HG03354 (cell line): ENCODE data around the gene ETF1.
"Not testable (repeated sequence)": the region's sequence is repeated elsewhere in the genome, so short reads cannot be mapped to it uniquely, and the experiment has no call there.

Source experiments
- ATAC-seq: cut with Tn5 transposase; IDR thresholded peaks from one replicate; pipeline ENCODE4 v1.9.1; 2021; ENCODE audit warnings: mild to moderate bottlenecking; ENCODE audit not compliant: unreplicated experiment, poor library complexity, severe bottlenecking

The ETF1 gene

DNA sequence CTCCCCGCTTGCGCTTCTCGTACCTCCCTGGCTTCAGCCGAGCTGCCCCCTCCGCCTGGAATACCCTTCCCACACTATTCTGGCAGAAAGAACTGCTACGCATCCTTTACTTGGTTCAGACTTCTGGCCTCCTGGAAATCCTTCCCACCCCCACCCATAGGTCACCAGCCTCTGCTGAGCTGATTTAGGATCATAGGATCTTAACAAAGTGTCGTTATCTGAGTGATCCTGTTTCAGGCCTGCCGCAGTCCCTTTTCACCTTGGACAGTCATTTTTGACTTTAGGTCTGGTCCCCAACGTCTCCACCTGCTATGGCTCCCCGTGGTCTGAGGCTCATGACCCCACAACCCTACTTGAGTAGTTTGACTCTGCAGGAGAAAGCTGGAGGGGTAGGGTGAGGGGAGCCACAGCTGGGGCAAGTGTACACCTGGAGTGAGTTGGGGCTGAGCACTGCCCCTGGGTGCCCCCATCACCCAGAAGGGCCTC lies 50.4 kb downstream of the ETF1 start:
- no peak for ATAC-seq

DNA sequence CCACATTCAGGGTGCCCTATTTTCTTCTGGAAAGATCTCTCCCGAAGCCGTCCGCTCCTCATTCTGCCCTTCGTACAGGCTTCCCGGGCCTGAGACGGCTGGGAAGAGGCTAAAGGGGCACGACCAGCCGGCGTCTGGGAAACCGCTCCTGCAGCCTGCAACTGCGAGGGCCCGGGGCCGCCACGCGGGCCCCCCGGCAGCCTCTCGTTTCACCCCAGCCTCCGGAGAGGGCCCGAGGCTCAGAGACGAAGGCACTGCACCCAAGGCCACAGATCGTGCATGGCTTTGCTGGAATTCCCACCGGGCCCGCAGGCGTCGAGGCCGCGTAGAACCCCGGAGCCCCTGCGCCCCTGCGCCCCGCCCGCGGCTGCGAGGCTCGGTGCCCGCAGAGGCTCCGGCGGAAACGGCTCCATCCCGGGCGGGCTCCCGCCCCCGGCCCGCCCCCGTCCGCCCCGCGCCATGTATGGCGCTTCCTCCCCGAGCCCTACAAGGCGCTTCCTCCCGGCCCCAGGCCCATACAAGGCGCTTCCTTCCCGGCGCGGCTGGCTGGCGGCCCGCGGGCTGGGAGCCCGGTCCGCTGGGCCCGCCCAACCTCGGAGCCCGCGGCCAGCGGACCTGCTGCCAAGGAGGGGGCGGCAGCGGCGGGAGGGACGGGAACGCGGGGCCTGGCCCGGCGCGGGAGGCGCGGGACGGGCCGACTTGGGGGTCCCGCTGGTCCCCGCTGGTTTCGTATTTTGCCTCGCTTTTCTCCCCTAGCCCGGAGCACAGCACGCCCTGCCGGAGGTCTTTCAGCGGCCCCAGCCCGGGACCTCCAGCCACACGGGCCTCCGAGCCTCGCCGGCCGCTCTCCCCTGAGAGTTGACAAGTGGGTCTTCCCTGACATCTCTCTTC lies 51.1 kb downstream of the ETF1 start:
- peak; percentile 100 for ATAC-seq

DNA sequence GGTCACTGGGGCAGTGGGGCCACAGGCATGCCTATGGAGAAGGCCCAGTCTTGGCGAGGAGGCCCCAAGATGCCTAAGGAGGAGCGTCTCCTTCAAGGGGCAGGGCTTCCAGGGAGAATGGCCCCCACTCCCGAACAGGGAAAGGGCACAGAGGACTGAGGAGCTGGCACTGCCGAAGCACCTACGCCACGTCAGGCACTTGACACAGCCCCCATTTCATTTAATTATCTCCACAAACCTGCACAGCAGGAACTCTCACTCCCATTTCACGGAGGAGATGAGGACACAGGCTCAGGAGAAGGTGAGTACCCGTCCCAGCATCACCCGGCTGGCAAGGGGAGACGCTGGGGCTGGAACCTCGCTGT lies 51.8 kb downstream of the ETF1 start:
- no peak for ATAC-seq

DNA sequence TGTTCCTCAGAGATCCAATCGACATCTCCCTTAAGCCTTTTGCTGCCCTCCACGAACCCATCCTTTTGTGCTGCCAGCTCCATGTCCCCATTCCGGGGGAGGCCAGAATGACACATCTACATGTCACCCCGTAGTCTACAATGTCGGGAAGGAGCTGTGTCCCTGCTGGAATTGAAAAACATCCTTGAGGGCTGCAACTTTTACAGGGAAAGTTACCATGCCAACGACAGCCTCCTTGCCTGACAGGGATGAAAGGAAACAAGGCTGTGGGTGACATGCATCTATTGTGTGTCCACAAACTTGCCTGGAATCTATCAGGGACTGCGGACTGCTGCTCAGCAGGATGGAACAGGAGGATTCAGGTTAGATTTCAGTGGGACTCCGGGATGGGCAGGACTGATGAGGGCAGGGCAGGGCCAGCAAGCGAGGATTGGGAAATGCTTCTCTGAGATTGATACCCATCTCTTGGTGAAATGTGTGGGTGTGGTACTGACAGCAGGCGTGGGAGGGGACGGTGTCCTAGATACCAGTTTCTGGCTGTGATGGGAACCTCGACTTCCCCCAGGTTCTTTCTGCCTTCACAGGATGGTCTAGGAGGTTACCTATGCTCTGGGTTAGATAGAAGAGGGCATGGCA lies 52.3 kb downstream of the ETF1 start:
- no peak for ATAC-seq

DNA sequence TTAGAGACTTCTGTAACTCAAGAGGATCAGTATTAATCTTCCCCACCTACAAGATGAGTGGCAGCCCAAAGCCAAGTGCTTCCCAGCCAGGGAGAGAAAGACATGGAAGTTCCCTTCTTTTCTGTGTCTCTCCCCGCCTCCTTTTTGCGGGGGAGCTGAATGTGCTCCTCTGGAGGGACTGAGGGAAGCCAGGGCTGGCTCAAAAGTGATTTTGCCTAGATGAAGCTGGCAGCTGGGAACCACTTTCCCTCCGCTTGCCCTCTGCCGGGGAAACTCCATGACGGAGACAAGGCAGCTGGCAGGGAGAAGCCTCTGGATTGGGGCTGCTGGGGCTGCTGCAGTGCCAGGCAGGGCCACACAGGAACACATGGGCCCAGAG lies 53.4 kb downstream of the ETF1 start:
- ATAC-seq, result no peak

DNA sequence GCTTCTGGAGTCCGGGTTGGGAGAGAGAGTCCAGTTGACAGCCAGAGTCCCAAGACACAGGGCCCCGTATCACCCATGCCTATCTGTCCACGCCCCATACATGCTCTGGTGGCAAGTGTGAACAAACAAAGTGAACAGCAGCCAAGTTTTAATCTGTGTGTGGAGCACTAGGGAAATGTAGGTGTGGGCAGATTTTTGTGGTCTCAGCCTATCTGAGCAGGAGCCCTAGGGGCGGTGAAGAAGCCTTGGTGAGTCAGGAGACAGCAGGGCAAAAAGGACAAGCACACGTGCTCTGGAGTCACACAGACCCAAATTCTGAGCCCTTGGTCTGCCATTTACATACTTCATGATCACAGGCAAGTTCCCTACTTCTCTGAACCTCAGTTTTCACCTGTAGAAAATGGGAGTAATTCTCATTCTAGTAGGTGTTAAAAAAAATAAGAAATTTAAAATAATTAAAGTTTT lies 54.5 kb downstream of the ETF1 start:
- no peak for ATAC-seq

DNA sequence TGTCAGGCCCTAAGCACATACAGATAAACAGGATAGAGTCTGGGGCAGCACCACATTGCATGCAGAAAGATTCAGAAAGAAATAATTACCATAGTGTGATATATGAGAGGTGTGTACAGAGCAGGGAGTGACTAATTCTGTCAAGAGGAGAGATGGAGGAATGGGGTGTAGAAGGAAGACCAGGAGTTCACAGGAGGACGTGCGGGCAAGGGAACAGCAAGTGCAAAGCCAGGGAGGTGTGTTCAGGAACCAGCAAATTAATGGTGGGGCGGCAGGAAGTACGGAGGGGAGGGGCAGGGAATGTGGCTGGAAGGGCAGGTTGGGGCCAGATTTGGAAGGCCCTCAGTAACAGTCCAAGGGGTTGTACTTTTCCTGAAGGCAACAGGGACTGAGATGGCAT lies 60.4 kb downstream of the ETF1 start:
- ATAC-seq, result no peak

DNA sequence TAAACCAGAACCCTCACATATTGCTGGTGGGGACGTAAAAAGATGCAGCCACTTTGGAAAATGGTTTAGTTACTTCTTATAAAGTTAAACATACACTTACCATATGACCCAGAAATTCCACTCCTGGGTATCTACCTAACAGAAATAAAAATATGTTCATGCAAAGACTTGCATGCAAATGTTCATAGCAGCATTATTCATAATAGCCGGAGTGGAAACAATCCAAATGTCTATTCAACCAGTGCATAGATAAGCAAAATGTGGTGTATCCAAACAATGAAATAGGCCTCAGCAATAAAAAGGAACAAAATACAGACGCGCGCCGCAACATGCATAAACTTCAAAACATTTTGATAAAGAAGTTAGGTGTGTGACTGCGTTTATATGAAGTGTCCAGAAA lies 66.1 kb downstream of the ETF1 start:
- ATAC-seq, result no peak

DNA sequence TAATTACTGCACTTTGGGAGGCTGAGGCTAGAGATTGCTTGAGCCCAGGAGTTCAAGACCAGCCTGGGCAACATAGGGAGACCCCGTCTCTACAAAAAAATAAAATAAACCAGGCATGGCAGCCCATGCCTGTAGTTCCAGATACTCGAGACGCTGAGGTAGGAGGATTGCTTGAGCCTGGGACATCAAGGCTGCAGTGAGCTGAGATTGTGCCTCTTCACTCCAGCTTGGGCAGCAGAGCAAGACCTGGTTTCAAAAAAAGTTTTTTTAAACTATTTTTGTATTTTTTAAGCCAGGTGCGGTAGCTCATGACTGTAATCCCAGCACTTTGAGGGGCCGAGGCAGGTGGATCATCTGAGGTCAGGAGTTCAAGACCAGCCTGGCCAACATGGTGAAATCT lies 69.9 kb downstream of the ETF1 start:
- ATAC-seq, result not testable (repeated sequence)

DNA sequence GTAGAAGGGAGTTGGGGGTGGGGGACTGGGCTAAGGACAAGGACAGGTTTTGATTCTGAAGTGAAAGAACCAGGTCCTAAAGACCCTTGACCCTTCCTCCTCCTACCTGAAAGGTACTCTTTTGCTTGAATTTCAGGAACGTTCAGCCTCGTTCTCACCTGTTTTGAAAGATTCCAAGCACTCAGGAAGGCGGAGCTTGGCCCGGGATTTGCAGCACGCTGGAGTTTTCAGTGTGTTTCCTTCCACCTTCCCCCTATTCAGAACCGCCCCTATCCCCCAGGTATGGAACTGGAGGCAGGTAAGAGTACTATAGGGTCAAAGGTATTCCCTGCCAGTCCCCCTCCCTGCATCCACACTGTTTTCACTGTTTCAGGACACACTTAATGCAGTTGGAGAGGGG lies 70.7 kb downstream of the ETF1 start:
- no peak for ATAC-seq

DNA sequence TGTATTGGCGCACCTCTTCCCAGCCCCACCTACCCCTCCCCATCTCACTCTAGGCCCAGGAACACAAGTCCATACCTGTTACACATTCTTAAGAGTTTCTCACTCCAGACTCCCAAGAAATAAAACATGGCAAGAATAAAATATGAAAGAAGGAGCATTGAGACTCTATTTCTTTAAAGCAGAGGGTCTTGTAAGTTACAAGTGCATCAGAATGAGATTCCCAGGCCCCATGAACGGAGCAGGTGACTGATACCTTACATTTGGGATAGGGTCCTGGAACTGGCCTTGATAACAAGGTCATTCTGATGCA lies 72.0 kb downstream of the ETF1 start:
- no peak for ATAC-seq

DNA sequence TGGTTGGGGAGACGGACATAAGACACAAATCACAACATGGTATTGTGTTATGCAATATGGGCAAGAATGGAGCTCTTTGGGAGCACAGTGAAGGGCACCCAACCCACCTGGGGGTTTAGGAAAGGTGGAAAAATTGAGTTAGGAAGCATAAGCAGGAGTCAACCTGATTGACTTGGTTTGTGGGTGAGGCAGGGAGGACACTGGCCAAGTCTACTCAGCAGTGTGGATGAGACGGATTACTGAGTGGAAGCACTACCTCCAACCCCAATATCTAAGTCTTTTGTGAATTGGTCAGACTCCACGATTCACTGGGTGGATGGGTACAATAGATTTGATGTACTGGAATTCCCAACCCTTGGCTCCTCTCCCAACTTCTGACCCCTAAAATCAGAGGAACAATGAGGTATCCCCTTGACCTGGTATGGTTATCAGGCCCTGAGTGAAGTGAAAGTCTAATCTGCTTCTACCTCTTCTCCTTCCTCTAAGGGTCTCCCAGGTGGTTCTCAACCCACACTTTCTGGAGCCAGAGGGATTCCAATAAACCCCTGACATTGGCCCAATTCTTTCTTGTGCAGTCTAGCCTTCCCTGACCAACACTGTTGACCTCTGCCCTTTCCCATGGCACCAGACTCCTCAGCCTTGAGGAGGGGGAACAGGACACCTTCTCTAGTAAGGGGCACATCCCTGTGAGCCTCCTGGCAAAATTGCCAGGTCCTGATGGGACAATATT lies 72.5 kb downstream of the ETF1 start:
- no peak for ATAC-seq

DNA sequence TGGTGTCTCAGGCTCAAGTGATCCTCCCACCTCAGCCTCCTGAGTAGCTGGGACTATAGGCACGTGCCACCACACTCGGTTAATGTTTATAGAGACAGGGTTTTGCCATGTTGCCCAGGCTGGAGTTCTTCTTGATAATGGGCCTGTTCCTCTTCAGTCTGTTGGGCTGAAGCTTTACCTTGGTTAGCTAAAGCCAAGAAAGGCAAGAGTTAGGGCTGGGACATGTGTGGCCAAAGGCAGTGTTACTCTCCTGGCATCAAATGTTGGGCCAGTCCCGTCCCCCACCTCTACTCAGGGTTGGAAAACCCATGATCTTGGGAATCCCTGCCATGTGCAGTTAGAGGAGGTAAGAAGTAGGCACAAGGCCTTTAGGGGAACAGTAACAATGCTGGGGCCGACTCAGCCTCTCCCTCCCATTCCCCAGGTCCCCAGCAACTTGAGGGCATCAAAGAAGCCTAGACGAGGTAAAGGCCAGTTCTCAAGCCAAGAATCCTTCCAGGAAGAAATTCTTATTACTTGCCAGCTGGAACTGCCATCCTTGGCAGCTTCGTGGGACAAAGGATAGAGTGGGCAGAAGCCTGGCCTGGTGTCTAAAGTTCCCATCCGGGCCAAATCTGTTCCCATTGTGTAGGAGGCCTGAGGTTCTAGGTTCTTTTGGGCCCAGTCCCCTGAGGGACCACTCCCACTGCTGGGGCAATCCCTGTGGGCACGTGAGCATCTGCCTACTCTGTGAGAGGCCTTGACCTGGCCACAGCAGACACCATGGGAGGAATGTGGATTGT lies 73.3 kb downstream of the ETF1 start:
- no peak for ATAC-seq

DNA sequence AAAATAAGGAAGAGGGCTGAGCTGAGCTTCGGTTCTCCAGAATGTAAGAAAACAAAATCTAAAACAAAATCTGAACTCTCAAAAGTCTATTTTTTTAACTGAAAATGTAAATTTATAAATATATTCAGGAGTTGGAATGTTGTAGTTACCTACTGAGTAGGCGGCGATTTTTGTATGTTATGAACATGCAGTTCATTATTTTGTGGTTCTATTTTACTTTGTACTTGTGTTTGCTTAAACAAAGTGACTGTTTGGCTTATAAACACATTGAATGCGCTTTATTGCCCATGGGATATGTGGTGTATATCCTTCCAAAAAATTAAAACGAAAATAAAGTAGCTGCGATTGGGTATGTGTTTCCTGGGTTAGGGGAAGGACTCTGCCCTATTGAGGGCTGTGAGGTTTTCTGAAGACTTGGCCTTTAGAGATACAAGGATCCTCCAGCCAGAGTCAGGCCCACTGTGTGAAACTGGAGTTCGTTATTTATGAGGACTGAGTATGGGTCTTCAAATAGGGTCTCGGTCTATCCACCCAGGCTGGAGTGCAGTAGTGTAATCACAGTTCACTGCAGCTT lies 74.0 kb downstream of the ETF1 start:
- ATAC-seq, result no peak

DNA sequence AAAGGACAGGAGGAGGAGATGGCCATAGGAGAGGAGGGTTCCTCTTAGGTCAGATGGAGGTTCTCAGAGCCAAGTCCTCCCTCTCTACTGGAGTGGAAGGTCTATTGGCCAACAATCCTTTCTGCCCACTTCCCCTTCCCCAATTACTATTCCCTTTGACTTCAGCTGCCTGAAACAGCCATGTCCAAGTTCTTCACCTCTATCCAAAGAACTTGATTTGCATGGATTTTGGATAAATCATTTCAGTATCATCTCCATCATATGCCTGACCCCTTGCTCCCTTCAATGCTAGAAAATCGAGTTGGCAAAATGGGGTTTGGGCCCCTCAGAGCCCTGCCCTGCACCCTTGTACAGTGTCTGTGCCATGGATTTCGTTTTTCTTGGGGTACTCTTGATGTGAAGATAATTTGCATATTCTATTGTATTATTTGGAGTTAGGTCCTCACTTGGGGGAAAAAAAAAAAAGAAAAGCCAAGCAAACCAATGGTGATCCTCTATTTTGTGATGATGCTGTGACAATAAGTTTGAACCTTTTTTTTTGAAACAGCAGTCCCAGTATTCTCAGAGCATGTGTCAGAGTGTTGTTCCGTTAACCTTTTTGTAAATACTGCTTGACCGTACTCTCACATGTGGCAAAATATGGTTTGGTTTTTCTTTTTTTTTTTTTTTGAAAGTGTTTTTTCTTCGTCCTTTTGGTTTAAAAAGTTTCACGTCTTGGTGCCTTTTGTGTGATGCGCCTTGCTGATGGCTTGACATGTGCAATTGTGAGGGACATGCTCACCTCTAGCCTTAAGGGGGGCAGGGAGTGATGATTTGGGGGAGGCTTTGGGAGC lies 74.7 kb downstream of the ETF1 start:
- ATAC-seq, result no peak

DNA sequence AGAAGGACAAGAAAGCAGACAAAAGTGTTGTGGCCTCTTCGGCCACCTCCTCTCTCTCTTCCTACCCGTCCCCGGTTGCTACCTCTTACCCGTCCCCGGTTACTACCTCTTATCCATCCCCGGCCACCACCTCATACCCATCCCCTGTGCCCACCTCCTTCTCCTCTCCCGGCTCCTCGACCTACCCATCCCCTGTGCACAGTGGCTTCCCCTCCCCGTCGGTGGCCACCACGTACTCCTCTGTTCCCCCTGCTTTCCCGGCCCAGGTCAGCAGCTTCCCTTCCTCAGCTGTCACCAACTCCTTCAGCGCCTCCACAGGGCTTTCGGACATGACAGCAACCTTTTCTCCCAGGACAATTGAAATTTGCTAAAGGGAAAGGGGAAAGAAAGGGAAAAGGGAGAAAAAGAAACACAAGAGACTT lies 75.3 kb downstream of the ETF1 start:
- no peak for ATAC-seq

DNA sequence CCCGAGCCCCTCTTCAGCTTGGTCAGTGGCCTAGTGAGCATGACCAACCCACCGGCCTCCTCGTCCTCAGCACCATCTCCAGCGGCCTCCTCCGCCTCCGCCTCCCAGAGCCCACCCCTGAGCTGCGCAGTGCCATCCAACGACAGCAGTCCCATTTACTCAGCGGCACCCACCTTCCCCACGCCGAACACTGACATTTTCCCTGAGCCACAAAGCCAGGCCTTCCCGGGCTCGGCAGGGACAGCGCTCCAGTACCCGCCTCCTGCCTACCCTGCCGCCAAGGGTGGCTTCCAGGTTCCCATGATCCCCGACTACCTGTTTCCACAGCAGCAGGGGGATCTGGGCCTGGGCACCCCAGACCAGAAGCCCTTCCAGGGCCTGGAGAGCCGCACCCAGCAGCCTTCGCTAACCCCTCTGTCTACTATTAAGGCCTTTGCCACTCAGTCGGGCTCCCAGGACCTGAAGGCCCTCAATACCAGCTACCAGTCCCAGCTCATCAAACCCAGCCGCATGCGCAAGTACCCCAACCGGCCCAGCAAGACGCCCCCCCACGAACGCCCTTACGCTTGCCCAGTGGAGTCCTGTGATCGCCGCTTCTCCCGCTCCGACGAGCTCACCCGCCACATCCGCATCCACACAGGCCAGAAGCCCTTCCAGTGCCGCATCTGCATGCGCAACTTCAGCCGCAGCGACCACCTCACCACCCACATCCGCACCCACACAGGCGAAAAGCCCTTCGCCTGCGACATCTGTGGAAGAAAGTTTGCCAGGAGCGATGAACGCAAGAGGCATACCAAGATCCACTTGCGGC lies 75.9 kb downstream of the ETF1 start:
- ATAC-seq, result no peak
